Ishikawa (cell line): ENCODE results near the gene ATF3.

Experiments
- CREB1 ChIP-seq: IDR thresholded peaks from 2 replicates; pipeline ENCODE4 v1.6.1; 2012; ENCODE audit warnings: low read depth
- EP300 ChIP-seq: IDR thresholded peaks from 2 replicates; pipeline ENCODE4 v1.6.1; 2012; ENCODE audit warnings: borderline replicate concordance
- FOXM1 ChIP-seq: IDR thresholded peaks from 2 replicates; pipeline ENCODE4 v1.6.1; 2012; ENCODE audit warnings: low read depth, borderline replicate concordance
- TAF1 ChIP-seq: IDR thresholded peaks from 2 replicates; pipeline ENCODE4 v1.6.1; 2012; ENCODE audit warnings: low read depth, mild to moderate bottlenecking
- TEAD4 ChIP-seq: IDR thresholded peaks from 2 replicates; pipeline ENCODE4 v1.6.1; 2012
- TF ChIP-seq, protein P1 (sequence below): IDR thresholded peaks from 2 replicates; pipeline ENCODE4 v1.6.1; 2012
- TF ChIP-seq, protein P2 (sequence below): IDR thresholded peaks from 2 replicates; pipeline ENCODE4 v1.6.1; 2012; ENCODE audit warnings: low read depth, mild to moderate bottlenecking
- TF ChIP-seq, protein P3 (sequence below): IDR thresholded peaks from 2 replicates; pipeline ENCODE4 v1.6.1; 2012

DNA sequence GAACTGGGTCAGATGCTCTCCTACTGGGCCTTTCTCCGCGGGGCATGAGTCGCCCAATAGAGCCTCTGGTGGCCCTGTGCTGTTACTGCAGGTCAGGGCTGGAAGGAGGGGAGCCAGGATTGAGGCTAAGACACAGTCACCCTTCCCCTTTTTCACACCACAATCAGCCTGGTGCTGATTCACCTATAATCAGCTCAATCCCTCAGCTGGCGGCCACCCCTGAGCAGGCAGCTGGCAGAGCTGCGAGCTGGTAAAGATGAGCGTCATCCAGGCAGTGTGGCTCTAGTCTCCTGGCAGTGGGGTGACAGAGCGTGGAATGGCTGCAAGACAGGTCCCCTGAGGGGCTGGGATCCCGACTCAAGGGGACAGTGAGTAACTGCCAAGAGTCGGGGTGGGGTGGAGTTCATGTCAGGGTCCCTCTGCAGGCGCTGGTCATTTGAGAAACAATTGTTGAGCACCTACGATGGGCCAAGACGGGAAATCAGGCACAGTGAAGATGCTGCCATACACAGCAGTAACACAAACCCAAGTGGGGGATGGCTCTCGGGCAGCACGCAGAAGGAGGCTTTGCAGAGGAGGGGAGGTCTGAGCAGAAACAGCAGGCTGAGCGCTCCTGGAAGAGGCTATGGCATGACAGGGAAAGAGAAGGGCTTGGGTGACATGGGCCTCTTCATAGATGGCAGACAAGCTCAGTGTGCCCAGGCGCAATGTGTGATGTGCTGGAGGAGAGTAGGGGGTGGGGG, 21.8 kb downstream of the ATF3 start:
- TF ChIP-seq, protein P1, sequence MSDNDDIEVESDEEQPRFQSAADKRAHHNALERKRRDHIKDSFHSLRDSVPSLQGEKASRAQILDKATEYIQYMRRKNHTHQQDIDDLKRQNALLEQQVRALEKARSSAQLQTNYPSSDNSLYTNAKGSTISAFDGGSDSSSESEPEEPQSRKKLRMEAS: no peak
- TF ChIP-seq, protein P2, sequence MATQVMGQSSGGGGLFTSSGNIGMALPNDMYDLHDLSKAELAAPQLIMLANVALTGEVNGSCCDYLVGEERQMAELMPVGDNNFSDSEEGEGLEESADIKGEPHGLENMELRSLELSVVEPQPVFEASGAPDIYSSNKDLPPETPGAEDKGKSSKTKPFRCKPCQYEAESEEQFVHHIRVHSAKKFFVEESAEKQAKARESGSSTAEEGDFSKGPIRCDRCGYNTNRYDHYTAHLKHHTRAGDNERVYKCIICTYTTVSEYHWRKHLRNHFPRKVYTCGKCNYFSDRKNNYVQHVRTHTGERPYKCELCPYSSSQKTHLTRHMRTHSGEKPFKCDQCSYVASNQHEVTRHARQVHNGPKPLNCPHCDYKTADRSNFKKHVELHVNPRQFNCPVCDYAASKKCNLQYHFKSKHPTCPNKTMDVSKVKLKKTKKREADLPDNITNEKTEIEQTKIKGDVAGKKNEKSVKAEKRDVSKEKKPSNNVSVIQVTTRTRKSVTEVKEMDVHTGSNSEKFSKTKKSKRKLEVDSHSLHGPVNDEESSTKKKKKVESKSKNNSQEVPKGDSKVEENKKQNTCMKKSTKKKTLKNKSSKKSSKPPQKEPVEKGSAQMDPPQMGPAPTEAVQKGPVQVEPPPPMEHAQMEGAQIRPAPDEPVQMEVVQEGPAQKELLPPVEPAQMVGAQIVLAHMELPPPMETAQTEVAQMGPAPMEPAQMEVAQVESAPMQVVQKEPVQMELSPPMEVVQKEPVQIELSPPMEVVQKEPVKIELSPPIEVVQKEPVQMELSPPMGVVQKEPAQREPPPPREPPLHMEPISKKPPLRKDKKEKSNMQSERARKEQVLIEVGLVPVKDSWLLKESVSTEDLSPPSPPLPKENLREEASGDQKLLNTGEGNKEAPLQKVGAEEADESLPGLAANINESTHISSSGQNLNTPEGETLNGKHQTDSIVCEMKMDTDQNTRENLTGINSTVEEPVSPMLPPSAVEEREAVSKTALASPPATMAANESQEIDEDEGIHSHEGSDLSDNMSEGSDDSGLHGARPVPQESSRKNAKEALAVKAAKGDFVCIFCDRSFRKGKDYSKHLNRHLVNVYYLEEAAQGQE: no peak
- TF ChIP-seq TEAD4: no peak
- TF ChIP-seq EP300: no peak
- TF ChIP-seq, protein P3, sequence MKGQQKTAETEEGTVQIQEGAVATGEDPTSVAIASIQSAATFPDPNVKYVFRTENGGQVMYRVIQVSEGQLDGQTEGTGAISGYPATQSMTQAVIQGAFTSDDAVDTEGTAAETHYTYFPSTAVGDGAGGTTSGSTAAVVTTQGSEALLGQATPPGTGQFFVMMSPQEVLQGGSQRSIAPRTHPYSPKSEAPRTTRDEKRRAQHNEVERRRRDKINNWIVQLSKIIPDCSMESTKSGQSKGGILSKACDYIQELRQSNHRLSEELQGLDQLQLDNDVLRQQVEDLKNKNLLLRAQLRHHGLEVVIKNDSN: no peak
- no peak for TF ChIP-seq FOXM1
- no peak for TF ChIP-seq CREB1
- TF ChIP-seq TAF1: no peak
